Spleen (tissue), 7 donors: ENCODE measurements around the gene PSMD7.

ENCODE experiments used
- CTCF ChIP-seq, 11 experiments: fragments of 200-600 bp in 7 of 11; fragments of 450-650 bp in 4 of 11; sonication (generic) in 4 of 11; IDR thresholded peaks in 8 of 11; conservative IDR thresholded peaks in 3 of 11; 1 replicate in 7 of 11; 2 replicates in 4 of 11; pipeline versions ENCODE4 v1.4.0 to v1.8.0; 2016 to 2021; ENCODE audit warnings: antibody characterized with exemption in 11 of 11, inconsistent platforms in 4 of 11, mild to moderate bottlenecking in 1 of 11
- POLR2A ChIP-seq, 3 donors: fragments of 450-650 bp; IDR thresholded peaks; one replicate each; pipeline ENCODE4 v1.5.1; 2017; ENCODE audit warnings: antibody characterized with exemption in 3 of 3, mild to moderate bottlenecking in 1 of 3
- POLR2AphosphoS5 ChIP-seq, 3 donors: sonication (generic); formaldehyde crosslinking; IDR thresholded peaks; one replicate each; pipeline ENCODE4 v1.5.1; 2017; ENCODE audit warnings: antibody characterized with exemption in 3 of 3
- donor health status: DM: no; HTN: no; CAD: no; lungs with moderate emphysema.
- donor health status: DM: no; HTN: no; CAD: no.
- donor health status: DM: no; HTN: no; CAD: no.

GRCh38 chr16:74275031-74275636, 21.5 kb upstream of the PSMD7 start:
- peak in 3 of 11 experiments; percentile 9 to 26 (median 13) for TF ChIP-seq CTCF (IDR thresholded peaks at IDR 0.05 in 8 of 11, conservative IDR thresholded peaks at IDR 0.05 in 3 of 11)
- no peak for TF ChIP-seq POLR2A (IDR thresholded peaks at IDR 0.05)
- TF ChIP-seq POLR2AphosphoS5 (IDR thresholded peaks at IDR 0.05): no peak
